DND-41 (cell line): ENCODE measurements around the gene KRT82.
A peak's percentile ranks its signal among the peaks of the same experiment; 100 is the strongest.

ENCODE experiments used
- ATAC-seq: fragments of 200-7000 bp; cut with Tn5 transposase; 3 replicates; pipeline ENCODE4 v1.9.1; 2021; ENCODE audit warnings: low read depth; ENCODE audit not compliant: insufficient read depth
- DNase-seq: peaks from one replicate; pipeline ENCODE4 v3.0.0-alpha.2; 2020
- H2AFZ ChIP-seq: 2 replicates; pipeline ENCODE4 v1.6.0; 2012; ENCODE audit warnings: low read depth, low read length
- H3K27ac ChIP-seq: 2 replicates; pipeline ENCODE4 v1.5.1; 2012; ENCODE audit warnings: low read length, inconsistent platforms
- H3K27me3 ChIP-seq: fragments of 200-600 bp; sonication (generic); 2 replicates; pipeline ENCODE4 v1.6.0; 2012; ENCODE audit warnings: low read length, mild to moderate bottlenecking, inconsistent platforms; ENCODE audit not compliant: insufficient read depth, poor library complexity
- H3K36me3 ChIP-seq: 2 replicates; pipeline ENCODE4 v1.5.1; 2012; ENCODE audit warnings: low read length, inconsistent platforms; ENCODE audit not compliant: insufficient read depth
- H3K4me1 ChIP-seq: 2 replicates; pipeline ENCODE4 v1.5.1; 2012; ENCODE audit warnings: mild to moderate bottlenecking, low read length; ENCODE audit not compliant: insufficient read depth
- H3K4me2 ChIP-seq: 2 replicates; pipeline ENCODE4 v1.6.0; 2012; ENCODE audit warnings: mild to moderate bottlenecking, moderate library complexity, low read length, inconsistent platforms; ENCODE audit not compliant: insufficient read depth
- H3K4me3 ChIP-seq, 2 experiments: fragments of 200-600 bp in 1 of 2; shearing (Covaris generic) in 1 of 2; 2 replicates each; pipeline ENCODE4 v1.5.1; 2012 to 2016; ENCODE audit warnings: inconsistent platforms in 2 of 2, low read length in 2 of 2, mild to moderate bottlenecking in 2 of 2, low read depth in 1 of 2, moderate library complexity in 1 of 2
- H3K79me2 ChIP-seq: 2 replicates; pipeline ENCODE4 v1.6.0; 2012; ENCODE audit warnings: low read length, inconsistent platforms; ENCODE audit not compliant: insufficient read depth
- H3K9ac ChIP-seq: 2 replicates; pipeline ENCODE4 v1.6.0; 2012; ENCODE audit warnings: low read depth, mild to moderate bottlenecking, inconsistent platforms, low read length, moderate library complexity
- H3K9me3 ChIP-seq: 2 replicates; pipeline ENCODE4 v1.5.1; 2012; ENCODE audit warnings: low read length, moderate library complexity, mild to moderate bottlenecking, inconsistent platforms; ENCODE audit not compliant: insufficient read depth, severe bottlenecking
- H4K20me1 ChIP-seq: 2 replicates; pipeline ENCODE4 v1.6.0; 2012; ENCODE audit warnings: low read length; ENCODE audit not compliant: insufficient read depth
- EZH2 ChIP-seq: IDR thresholded peaks from 3 replicates; pipeline ENCODE4 v1.6.1; 2012; ENCODE audit warnings: borderline replicate concordance, low read depth, mild to moderate bottlenecking, moderate library complexity, low read length, inconsistent platforms; ENCODE audit not compliant: severe bottlenecking
- TF ChIP-seq, protein P1 (sequence below): IDR thresholded peaks from 2 replicates; pipeline ENCODE4 v1.5.1; 2012; ENCODE audit warnings: borderline replicate concordance, low read length, moderate library complexity, mild to moderate bottlenecking; ENCODE audit not compliant: poor library complexity, severe bottlenecking; ENCODE audit errors: extremely low read depth

Gene KRT82

DNA sequence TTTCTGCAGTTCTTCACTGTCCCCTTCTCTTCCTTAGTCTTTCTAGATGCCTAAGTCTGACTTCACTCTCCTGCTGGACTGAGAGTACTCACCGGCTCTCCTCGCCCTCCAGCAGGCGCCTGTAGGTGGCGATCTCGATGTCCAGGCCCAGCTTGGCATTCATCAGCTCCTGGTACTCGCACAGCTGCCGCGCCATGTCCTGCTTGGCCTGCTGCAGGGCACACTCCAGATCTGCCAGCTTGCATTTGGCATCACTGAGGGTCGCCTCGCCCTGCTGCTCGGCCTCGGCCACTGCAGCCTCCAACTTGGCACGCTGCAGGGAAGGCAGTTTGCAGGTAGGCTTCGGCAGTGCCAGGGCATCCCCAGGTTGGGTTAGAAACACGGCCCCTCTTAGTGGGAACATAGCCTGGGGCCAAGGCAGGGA is 25.9 kb downstream of the KRT82 start:
- no peak overlapping the region for H2AFZ ChIP-seq
- H3K36me3 ChIP-seq, result no peaks in the 10 kb centered on the region
- H3K9me3 ChIP-seq, result no peaks in the 10 kb centered on the region
- TF ChIP-seq, protein P1, sequence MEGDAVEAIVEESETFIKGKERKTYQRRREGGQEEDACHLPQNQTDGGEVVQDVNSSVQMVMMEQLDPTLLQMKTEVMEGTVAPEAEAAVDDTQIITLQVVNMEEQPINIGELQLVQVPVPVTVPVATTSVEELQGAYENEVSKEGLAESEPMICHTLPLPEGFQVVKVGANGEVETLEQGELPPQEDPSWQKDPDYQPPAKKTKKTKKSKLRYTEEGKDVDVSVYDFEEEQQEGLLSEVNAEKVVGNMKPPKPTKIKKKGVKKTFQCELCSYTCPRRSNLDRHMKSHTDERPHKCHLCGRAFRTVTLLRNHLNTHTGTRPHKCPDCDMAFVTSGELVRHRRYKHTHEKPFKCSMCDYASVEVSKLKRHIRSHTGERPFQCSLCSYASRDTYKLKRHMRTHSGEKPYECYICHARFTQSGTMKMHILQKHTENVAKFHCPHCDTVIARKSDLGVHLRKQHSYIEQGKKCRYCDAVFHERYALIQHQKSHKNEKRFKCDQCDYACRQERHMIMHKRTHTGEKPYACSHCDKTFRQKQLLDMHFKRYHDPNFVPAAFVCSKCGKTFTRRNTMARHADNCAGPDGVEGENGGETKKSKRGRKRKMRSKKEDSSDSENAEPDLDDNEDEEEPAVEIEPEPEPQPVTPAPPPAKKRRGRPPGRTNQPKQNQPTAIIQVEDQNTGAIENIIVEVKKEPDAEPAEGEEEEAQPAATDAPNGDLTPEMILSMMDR, result peak; percentile 56
- TF ChIP-seq EZH2, result no peak
- peaks cover 28% of the 10 kb centered on the region for H3K27me3 ChIP-seq
- H3K4me2 ChIP-seq, result no peak overlapping the region
- H3K27ac ChIP-seq, result no peak overlapping the region
- no peaks in the 10 kb centered on the region for H3K79me2 ChIP-seq
- H3K4me3 ChIP-seq, result no peak overlapping the region
- peaks cover 4% of the 10 kb centered on the region for H4K20me1 ChIP-seq
- ATAC-seq (no peak), DNase-seq (peak; percentile 18)
- H3K4me1 ChIP-seq, result no peaks in the 10 kb centered on the region
- no peak overlapping the region for H3K9ac ChIP-seq

- Histone ChIP-seq H3K9ac (no peak overlapping the region), H3K4me3 (no peak overlapping the region), H3K4me2 (no peak overlapping the region), H3K27ac (no peak overlapping the region), H3K79me2 (no peaks in the 10 kb centered on the region), H4K20me1 (peaks cover 4% of the 10 kb centered on the region), H3K9me3 (no peaks in the 10 kb centered on the region), H3K36me3 (no peaks in the 10 kb centered on the region), H3K27me3 (peaks cover 24% of the 10 kb centered on the region), H2AFZ (no peak overlapping the region), H3K4me1 (no peaks in the 10 kb centered on the region)
- ATAC-seq (no peak), DNase-seq (no peak)
- TF ChIP-seq, protein P1, result no peak
- TF ChIP-seq EZH2, result no peak
These were observed 26.6 kb downstream of the KRT82 start for GRCh38 chr12:52379536-52379935.

DNA sequence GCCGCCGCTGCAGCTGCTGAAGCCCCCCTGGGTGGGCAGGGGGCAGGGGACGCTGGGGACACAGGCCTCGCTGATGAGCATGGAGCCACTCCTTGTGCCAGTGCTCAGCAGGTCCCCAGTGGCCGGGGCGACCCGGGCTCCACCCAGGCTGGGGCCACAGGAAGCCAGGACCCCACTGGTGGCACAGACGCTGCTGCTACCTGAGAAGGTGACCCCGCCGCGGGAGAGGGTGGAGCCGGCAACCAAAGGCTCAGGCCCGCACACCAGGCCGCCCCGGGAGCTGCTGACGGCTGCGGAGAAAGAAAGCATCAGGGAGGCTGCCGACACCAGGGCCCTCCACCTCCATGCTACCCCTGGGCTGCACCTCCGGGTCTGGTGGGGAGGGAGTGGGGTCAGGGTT is 28.0 kb downstream of the KRT82 start:
- Histone ChIP-seq H3K4me1 (no peaks in the 10 kb centered on the region), H2AFZ (no peak overlapping the region), H4K20me1 (peaks cover 4% of the 10 kb centered on the region), H3K4me3 (no peak overlapping the region), H3K27me3 (peaks cover 12% of the 10 kb centered on the region), H3K4me2 (no peak overlapping the region), H3K9ac (no peak overlapping the region), H3K79me2 (no peaks in the 10 kb centered on the region), H3K27ac (no peak overlapping the region), H3K36me3 (no peaks in the 10 kb centered on the region), H3K9me3 (no peaks in the 10 kb centered on the region)
- DNase-seq (no peak), ATAC-seq (no peak)
- TF ChIP-seq EZH2, result no peak
- TF ChIP-seq, protein P1, result no peak

- TF ChIP-seq, protein P1, result no peak
- no peak for TF ChIP-seq EZH2
- H4K20me1 ChIP-seq, result peaks cover 4% of the 10 kb centered on the region
- H2AFZ ChIP-seq, result no peak overlapping the region
- H3K79me2 ChIP-seq, result no peaks in the 10 kb centered on the region
- no peak for ATAC-seq
- DNase-seq, result no peak
- H3K9me3 ChIP-seq, result no peaks in the 10 kb centered on the region
- H3K4me1 ChIP-seq, result no peaks in the 10 kb centered on the region
- peaks cover 5% of the 10 kb centered on the region for H3K27me3 ChIP-seq
- no peak overlapping the region for H3K9ac ChIP-seq
- no peaks in the 10 kb centered on the region for H3K36me3 ChIP-seq
- H3K27ac ChIP-seq, result no peak overlapping the region
- H3K4me2 ChIP-seq, result no peak overlapping the region
- H3K4me3 ChIP-seq, result no peak overlapping the region
These were observed 28.9 kb downstream of the KRT82 start for GRCh38 chr12:52377266-52377665.
